ENCODE measurements around the gene CD44. TPM values are rescaled to one million over a fixed set of nuclear protein-coding genes. Genes with fewer than 3 reads are reported as not detected.

CD44 gene
- total and polyA plus RNA-seq, 4 experiments from 2014 or later, result 390 to 809 (median 681) TPM

- CTCF ChIA-PET (ENCODE audit: partially characterized antibody), result interaction anchor here (1.2 kb wide), 1 partner anchor 10 kb away, joined by 3 read pairs; no protein-coding TSS in a partner anchor
- Mint-ChIP-seq H3K27me3 (no peaks in the 10 kb centered on the region), H3K9me3 (peaks cover 0 to 14% (median 5%) of the 10 kb centered on the region in 8 donors), H3K27ac (peak overlapping the region in 4 of 7 donors; percentile 74 to 90 (median 80)), H3K4me3 (no peak overlapping the region), H3K36me3 (peaks cover 0 to 2% of the 10 kb centered on the region in 2 donors), H3K4me1 (peaks cover 48 to 95% (median 72%) of the 10 kb centered on the region in 4 donors)
- no peak overlapping the region for H3K27ac ChIP-seq (ENCODE audit: low read depth, low read length)
- H3K9me3 ChIP-seq (ENCODE audit: control insufficient read depth in 1 of 2, low read length in 2 of 2), result no peaks in the 10 kb centered on the region
- no peak overlapping the region for H3K4me3 ChIP-seq (ENCODE audit: low read length in 2 of 2)
- H3K27me3 ChIP-seq (ENCODE audit: insufficient read depth, low read length), result no peaks in the 10 kb centered on the region
- POLR2A ChIA-PET (ENCODE audit: partially characterized antibody), result interaction anchor here (0.9 to 1.4 kb wide), 2 partner anchors 10 to 88 kb away, joined by 5 read pairs; no protein-coding TSS in a partner anchor
- H3K36me3 ChIP-seq (ENCODE audit: insufficient read depth, low read length), result no peaks in the 10 kb centered on the region
- peaks cover 75% of the 10 kb centered on the region for H3K4me1 ChIP-seq (ENCODE audit: insufficient read depth, low read length)
- intact Hi-C loops (cut with micrococcal nuclease), result no loop called here
- no peak for DNase-seq
These were observed 104.8 kb downstream of the CD44 start for GRCh38 chr11:35243774-35244173.

- Histone ChIP-seq H3K4me1 (ENCODE audit: insufficient read depth, low read length) (peaks cover 79% of the 10 kb centered on the region), H3K27ac (ENCODE audit: low read depth, low read length) (no peak overlapping the region), H3K9me3 (ENCODE audit: control insufficient read depth in 1 of 2, low read length in 2 of 2) (no peaks in the 10 kb centered on the region), H3K4me3 (ENCODE audit: low read length in 2 of 2) (no peak overlapping the region), H3K36me3 (ENCODE audit: insufficient read depth, low read length) (no peaks in the 10 kb centered on the region), H3K27me3 (ENCODE audit: insufficient read depth, low read length) (no peaks in the 10 kb centered on the region)
- CTCF ChIA-PET (ENCODE audit: partially characterized antibody), result interaction anchor here (1.0 to 3.5 kb wide), 4 partner anchors 8 to 322 kb away, joined by 3 to 49 read pairs (median 4); no protein-coding TSS in a partner anchor
- intact Hi-C loops (cut with micrococcal nuclease), result no loop called here
- H3K9me3 Mint-ChIP-seq, result peaks cover 0 to 21% (median 10%) of the 10 kb centered on the region in 8 donors
- peak overlapping the region; percentile 38 to 98 (median 76) for H3K27ac Mint-ChIP-seq
- no peak overlapping the region for H3K4me3 Mint-ChIP-seq
- H3K36me3 Mint-ChIP-seq, result peaks cover 0 to 2% of the 10 kb centered on the region in 2 donors
- peaks cover 50 to 94% (median 67%) of the 10 kb centered on the region in 4 donors for H3K4me1 Mint-ChIP-seq
- no peak for DNase-seq
- POLR2A ChIA-PET (ENCODE audit: partially characterized antibody), result interaction anchor here (1.0 to 3.2 kb wide), 6 partner anchors 9 to 198 kb away, joined by 3 to 72 read pairs (median 4); no protein-coding TSS in a partner anchor
- no peaks in the 10 kb centered on the region for H3K27me3 Mint-ChIP-seq
These were observed 106.1 kb downstream of the CD44 start for GRCh38 chr11:35245056-35245455.

- ChIA-PET CTCF (ENCODE audit: partially characterized antibody) (interaction anchor here (1.0 to 3.5 kb wide), 9 partner anchors 9 to 323 kb away, joined by 3 to 49 read pairs (median 4); no protein-coding TSS in a partner anchor), POLR2A (ENCODE audit: partially characterized antibody) (interaction anchor here (0.6 to 3.2 kb wide), 11 partner anchors 10 to 329 kb away, joined by 3 to 72 read pairs (median 7); partner anchors contain the start of gene CD44)
- no peak for DNase-seq
- Histone ChIP-seq H3K27me3 (ENCODE audit: insufficient read depth, low read length) (no peaks in the 10 kb centered on the region), H3K36me3 (ENCODE audit: insufficient read depth, low read length) (no peaks in the 10 kb centered on the region), H3K4me3 (ENCODE audit: low read length in 2 of 2) (no peak overlapping the region), H3K27ac (ENCODE audit: low read depth, low read length) (peak overlapping the region; percentile 47), H3K4me1 (ENCODE audit: insufficient read depth, low read length) (peaks cover 79% of the 10 kb centered on the region), H3K9me3 (ENCODE audit: control insufficient read depth in 1 of 2, low read length in 2 of 2) (no peaks in the 10 kb centered on the region)
- peaks cover 50 to 88% (median 69%) of the 10 kb centered on the region in 4 donors for H3K4me1 Mint-ChIP-seq
- no peaks in the 10 kb centered on the region for H3K27me3 Mint-ChIP-seq
- H3K4me3 Mint-ChIP-seq, result peak overlapping the region in 2 of 8 donors; percentile 17 to 31
- intact Hi-C loops (cut with micrococcal nuclease), result no loop called here
- peaks cover 0 to 21% (median 10%) of the 10 kb centered on the region in 8 donors for H3K9me3 Mint-ChIP-seq
- peaks cover 0 to 2% of the 10 kb centered on the region in 2 donors for H3K36me3 Mint-ChIP-seq
- H3K27ac Mint-ChIP-seq, result peak overlapping the region; percentile 95 to 99 (median 98)
These were observed 106.8 kb downstream of the CD44 start for GRCh38 chr11:35245786-35246185.

- peak overlapping the region; percentile 95 to 99 (median 98) for H3K27ac Mint-ChIP-seq
- no peaks in the 10 kb centered on the region for H3K36me3 ChIP-seq (ENCODE audit: insufficient read depth, low read length)
- ChIA-PET CTCF (ENCODE audit: partially characterized antibody) (interaction anchor here (1.0 to 3.5 kb wide), 9 partner anchors 10 to 320 kb away, joined by 3 to 49 read pairs (median 4); partner anchors contain the start of gene CD44), POLR2A (ENCODE audit: partially characterized antibody) (interaction anchor here (0.6 to 3.2 kb wide), 25 partner anchors 8 to 1177 kb away, joined by 3 to 72 read pairs (median 4); partner anchors contain the start of genes APIP, CD44 and PDHX)
- H3K9me3 Mint-ChIP-seq, result peaks cover 0 to 16% (median 10%) of the 10 kb centered on the region in 8 donors
- no peaks in the 10 kb centered on the region for H3K27me3 Mint-ChIP-seq
- H3K36me3 Mint-ChIP-seq, result peaks cover 0 to 2% of the 10 kb centered on the region in 2 donors
- H3K27ac ChIP-seq (ENCODE audit: low read depth, low read length), result peak overlapping the region; percentile 47
- no peaks in the 10 kb centered on the region for H3K9me3 ChIP-seq (ENCODE audit: control insufficient read depth in 1 of 2, low read length in 2 of 2)
- H3K4me1 ChIP-seq (ENCODE audit: insufficient read depth, low read length), result peaks cover 72% of the 10 kb centered on the region
- H3K4me3 Mint-ChIP-seq, result peak overlapping the region in 5 of 8 donors; percentile 18 to 77 (median 67)
- DNase-seq, result no peak
- peaks cover 47 to 78% (median 62%) of the 10 kb centered on the region in 4 donors for H3K4me1 Mint-ChIP-seq
- H3K4me3 ChIP-seq (ENCODE audit: low read length in 2 of 2), result no peak overlapping the region
- H3K27me3 ChIP-seq (ENCODE audit: insufficient read depth, low read length), result no peaks in the 10 kb centered on the region
- intact Hi-C loops (cut with micrococcal nuclease), result loop anchor here (1.0 kb wide), 2 partner anchors 8 to 11 kb away; no protein-coding TSS in a partner anchor
These were observed 107.8 kb downstream of the CD44 start for GRCh38 chr11:35246745-35247144.

GRCh38 chr11:35247428-35247827 lies 108.5 kb downstream of the CD44 start:
- peaks cover 0 to 2% of the 10 kb centered on the region in 2 donors for H3K36me3 Mint-ChIP-seq
- peak overlapping the region; percentile 95 to 99 (median 98) for H3K27ac Mint-ChIP-seq
- Histone ChIP-seq H3K27ac (ENCODE audit: low read depth, low read length) (peak overlapping the region; percentile 47), H3K27me3 (ENCODE audit: insufficient read depth, low read length) (no peaks in the 10 kb centered on the region), H3K4me1 (ENCODE audit: insufficient read depth, low read length) (peaks cover 66% of the 10 kb centered on the region), H3K36me3 (ENCODE audit: insufficient read depth, low read length) (no peaks in the 10 kb centered on the region), H3K4me3 (ENCODE audit: low read length in 2 of 2) (no peak overlapping the region), H3K9me3 (ENCODE audit: control insufficient read depth in 1 of 2, low read length in 2 of 2) (no peaks in the 10 kb centered on the region)
- intact Hi-C loops (cut with micrococcal nuclease), result loop anchor here (1.0 kb wide), 2 partner anchors 9 to 10 kb away; no protein-coding TSS in a partner anchor
- peaks cover 43 to 71% (median 55%) of the 10 kb centered on the region in 4 donors for H3K4me1 Mint-ChIP-seq
- H3K9me3 Mint-ChIP-seq, result peaks cover 0 to 16% (median 10%) of the 10 kb centered on the region in 8 donors
- no peaks in the 10 kb centered on the region for H3K27me3 Mint-ChIP-seq
- ChIA-PET POLR2A (ENCODE audit: partially characterized antibody) (interaction anchor here (0.8 to 3.2 kb wide), 23 partner anchors 9 to 331 kb away, joined by 3 to 72 read pairs (median 4); partner anchors contain the start of genes APIP, CD44 and PDHX), CTCF (ENCODE audit: partially characterized antibody) (interaction anchor here (1.0 to 3.5 kb wide), 7 partner anchors 11 to 169 kb away, joined by 3 to 49 read pairs (median 4); partner anchors contain the start of gene CD44)
- H3K4me3 Mint-ChIP-seq, result peak overlapping the region in 7 of 8 donors; percentile 33 to 78 (median 67)
- DNase-seq, result peak; percentile 87 to 93 (median 91)

GRCh38 chr11:35247863-35248262 lies 108.9 kb downstream of the CD44 start:
- Mint-ChIP-seq H3K27ac (peak overlapping the region; percentile 95 to 99 (median 98)), H3K27me3 (no peaks in the 10 kb centered on the region), H3K4me3 (peak overlapping the region in 7 of 8 donors; percentile 33 to 78 (median 67)), H3K36me3 (peaks cover 0 to 2% of the 10 kb centered on the region in 2 donors), H3K4me1 (peaks cover 39 to 67% (median 50%) of the 10 kb centered on the region in 4 donors), H3K9me3 (peaks cover 0 to 16% (median 10%) of the 10 kb centered on the region in 8 donors)
- no peaks in the 10 kb centered on the region for H3K36me3 ChIP-seq (ENCODE audit: insufficient read depth, low read length)
- H3K27me3 ChIP-seq (ENCODE audit: insufficient read depth, low read length), result no peaks in the 10 kb centered on the region
- H3K9me3 ChIP-seq (ENCODE audit: control insufficient read depth in 1 of 2, low read length in 2 of 2), result no peaks in the 10 kb centered on the region
- H3K27ac ChIP-seq (ENCODE audit: low read depth, low read length), result peak overlapping the region; percentile 47
- intact Hi-C loops (cut with micrococcal nuclease), result loop anchor here (1.0 kb wide), 2 partner anchors 9 to 10 kb away; no protein-coding TSS in a partner anchor
- ChIA-PET POLR2A (ENCODE audit: partially characterized antibody) (interaction anchor here (1.0 to 3.2 kb wide), 18 partner anchors 9 to 332 kb away, joined by 3 to 72 read pairs (median 5); partner anchors contain the start of genes APIP, CD44 and PDHX), CTCF (ENCODE audit: partially characterized antibody) (interaction anchor here (1.0 to 3.5 kb wide), 3 partner anchors 11 to 109 kb away, joined by 3 to 49 read pairs (median 4); partner anchors contain the start of gene CD44)
- H3K4me3 ChIP-seq (ENCODE audit: low read length in 2 of 2), result no peak overlapping the region
- peaks cover 62% of the 10 kb centered on the region for H3K4me1 ChIP-seq (ENCODE audit: insufficient read depth, low read length)
- DNase-seq, result peak in 4 of 5 donors; percentile 66 to 73 (median 70)

Data from CD4-positive, alpha-beta memory T cell (primary cell).